GM20000 (cell line): ENCODE measurements around the gene TBC1D1.

Experiments
- DNase-seq: peaks from one replicate; pipeline ENCODE4 v3.0.0; 2012; ENCODE audit warnings: low spot score
- TF ChIP-seq, protein P1 (sequence below): IDR thresholded peaks from 2 replicates; pipeline ENCODE4 v1.5.1; 2012; ENCODE audit warnings: mild to moderate bottlenecking, control low read depth; ENCODE audit errors: extremely low read depth, missing control alignments

Gene TBC1D1

DNA sequence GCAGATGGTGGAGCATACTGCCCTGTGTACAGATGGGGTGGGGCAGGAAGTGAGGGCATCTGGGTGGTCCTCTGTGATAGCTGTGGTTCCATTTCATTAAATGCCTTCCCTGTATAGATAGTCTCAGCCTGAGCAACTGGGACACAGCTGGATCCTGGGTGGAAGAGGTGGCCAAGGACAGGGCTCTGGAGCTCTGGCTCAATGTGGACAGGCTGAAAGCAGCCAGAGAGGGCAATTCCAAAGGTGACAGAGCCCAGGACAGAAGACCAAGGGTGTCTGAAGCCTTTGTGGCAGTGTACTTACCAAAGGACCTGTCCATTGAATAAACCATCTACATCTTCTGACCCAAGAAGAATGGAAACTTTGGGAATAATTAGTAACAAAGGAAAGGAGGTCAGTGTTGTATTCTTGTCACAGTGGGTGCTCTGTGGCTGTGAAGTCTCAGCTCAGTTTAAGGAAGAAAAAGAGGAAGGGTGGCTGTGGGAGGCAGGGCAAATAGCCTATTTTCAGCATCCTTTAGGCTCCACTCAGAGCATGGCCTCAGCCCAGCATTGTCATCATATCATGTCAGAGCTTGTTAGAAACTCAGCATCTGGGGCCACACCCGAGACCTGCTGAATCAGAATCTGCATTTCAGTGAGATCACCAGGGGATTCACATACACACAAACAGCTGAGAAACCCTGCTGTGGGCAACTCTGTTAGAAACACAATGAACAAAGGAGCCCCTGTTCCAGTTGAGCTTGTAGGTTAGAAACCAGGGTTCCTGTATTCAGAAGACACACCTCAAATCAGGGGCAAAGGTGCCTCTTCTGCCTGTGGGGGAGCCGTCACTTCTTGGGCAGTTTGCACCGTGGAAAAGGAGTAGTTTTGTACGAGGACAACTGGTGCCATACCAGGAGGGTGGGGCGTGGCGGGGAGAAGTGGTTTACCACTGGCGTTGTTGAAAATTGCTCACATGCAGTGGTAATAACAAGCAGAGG is 237.9 kb downstream of the TBC1D1 start:
- DNase-seq = peak; percentile 69
- TF ChIP-seq, protein P1, sequence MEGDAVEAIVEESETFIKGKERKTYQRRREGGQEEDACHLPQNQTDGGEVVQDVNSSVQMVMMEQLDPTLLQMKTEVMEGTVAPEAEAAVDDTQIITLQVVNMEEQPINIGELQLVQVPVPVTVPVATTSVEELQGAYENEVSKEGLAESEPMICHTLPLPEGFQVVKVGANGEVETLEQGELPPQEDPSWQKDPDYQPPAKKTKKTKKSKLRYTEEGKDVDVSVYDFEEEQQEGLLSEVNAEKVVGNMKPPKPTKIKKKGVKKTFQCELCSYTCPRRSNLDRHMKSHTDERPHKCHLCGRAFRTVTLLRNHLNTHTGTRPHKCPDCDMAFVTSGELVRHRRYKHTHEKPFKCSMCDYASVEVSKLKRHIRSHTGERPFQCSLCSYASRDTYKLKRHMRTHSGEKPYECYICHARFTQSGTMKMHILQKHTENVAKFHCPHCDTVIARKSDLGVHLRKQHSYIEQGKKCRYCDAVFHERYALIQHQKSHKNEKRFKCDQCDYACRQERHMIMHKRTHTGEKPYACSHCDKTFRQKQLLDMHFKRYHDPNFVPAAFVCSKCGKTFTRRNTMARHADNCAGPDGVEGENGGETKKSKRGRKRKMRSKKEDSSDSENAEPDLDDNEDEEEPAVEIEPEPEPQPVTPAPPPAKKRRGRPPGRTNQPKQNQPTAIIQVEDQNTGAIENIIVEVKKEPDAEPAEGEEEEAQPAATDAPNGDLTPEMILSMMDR = no peak

GRCh38 chr4:38129460-38130227 is 238.8 kb downstream of the TBC1D1 start:
- TF ChIP-seq, protein P1 = no peak

DNA sequence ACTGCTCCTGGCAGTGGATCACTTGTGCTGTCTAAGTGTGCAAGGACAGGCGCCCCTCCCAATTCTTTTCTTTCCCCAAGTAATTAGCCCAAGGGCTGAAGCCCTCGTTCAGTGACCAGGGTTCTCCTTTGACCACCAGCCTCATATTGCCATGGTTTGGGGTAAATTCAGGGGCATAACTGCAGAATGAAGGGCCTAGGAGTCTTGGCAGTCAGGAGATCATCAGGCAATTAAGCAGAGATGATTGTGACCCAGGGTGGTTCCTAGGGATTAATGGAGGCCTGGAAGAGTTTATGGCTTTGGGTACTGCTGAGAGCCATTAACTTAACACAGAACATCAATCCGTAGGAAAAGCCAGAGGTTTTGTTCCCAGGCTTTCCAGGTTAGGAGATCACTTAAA is 240.0 kb downstream of the TBC1D1 start:
- TF ChIP-seq, protein P1 = no peak
- DNase-seq = no peak

More at GRCh38 chr4:38129460-38130227, 238.8 kb downstream of the TBC1D1 start:
- DNase-seq = no peak

- TF ChIP-seq, protein P1 = no peak
- DNase-seq = peak; percentile 51
These were observed 240.6 kb downstream of the TBC1D1 start for GRCh38 chr4:38131371-38132091.

DNA sequence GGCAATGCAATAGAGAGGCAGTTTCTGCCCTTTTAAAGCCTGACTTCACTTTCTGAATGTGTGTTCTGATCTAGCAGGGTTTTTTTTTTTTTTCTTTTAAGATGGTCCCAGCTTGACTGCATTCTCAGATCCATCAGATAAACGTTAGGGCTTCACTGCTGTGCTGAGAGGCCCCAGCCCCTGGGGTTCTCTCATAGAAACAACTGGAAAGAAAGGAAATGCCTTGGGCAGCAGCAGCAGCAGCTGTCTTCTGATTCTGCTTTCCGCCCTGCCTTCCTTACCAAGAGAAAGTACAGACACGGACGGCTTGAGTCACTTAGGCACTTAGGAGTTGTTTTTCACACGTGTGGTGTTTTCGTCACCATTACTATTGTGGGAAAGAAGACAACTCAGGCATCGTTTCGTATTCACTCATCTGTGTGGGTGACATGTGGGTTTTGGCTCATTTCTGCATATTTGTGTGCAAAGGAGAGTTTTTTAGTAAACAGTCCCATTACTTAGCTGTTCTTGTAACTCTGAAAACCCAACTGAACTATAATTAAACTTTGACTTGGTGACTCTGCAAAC is 241.3 kb downstream of the TBC1D1 start:
- peak; percentile 82 for DNase-seq
- TF ChIP-seq, protein P1 = no peak

DNA sequence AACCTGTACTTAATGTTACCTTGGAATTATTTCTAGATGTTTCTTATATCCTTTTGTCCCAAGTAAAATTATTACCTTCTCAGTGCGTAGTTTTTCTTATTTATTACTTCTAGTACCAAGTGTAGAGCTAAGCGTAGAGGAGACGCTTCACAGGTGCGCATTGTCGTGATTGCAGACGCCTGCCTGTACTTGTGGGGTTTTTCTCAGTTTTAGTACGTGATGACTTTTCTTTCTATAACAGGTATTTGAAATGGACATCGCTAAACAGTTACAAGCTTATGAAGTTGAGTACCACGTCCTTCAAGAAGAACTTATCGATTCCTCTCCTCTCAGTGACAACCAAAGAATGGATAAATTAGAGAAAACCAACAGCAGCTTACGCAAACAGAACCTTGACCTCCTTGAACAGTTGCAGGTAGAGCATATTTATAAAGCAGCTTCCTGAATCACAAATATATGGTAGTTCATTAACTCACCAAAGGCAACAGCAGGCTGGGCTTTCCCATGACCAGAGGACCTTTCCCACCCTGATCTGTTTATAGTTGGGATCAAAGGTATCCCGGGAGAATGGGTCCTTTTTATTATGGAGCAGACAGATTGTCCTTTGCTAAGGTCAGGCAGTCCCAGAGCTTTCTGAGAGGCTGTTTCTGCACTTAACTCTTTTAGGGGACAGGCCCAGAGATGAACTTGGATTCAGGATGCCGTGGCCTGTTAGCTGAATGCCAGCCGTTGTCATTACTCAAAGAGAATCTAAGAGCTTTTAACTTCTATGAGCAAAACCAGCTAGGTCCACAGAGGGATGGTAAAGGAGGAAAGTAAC is 242.2 kb downstream of the TBC1D1 start:
- TF ChIP-seq, protein P1 = no peak
- DNase-seq = no peak
